NCI-H526 treated with DMSO at 0.1 percent for 48 hours (cell line): ENCODE measurements around the gene FBXO46.
"Not testable (repeated sequence)": the region's sequence is repeated elsewhere in the genome, so short reads cannot be mapped to it uniquely, and the experiment has no call there.

ENCODE experiments used
- DNase-seq: peaks from one replicate; lab custom pipeline; 2025; lab: John Stamatoyannopoulos, UW

The FBXO46 gene

GRCh38 chr19:45728683-45729082 is 2.0 kb downstream of the FBXO46 start:
- DNase-seq = not testable (repeated sequence)

- not testable (repeated sequence) for DNase-seq
These were observed 10.6 kb downstream of the FBXO46 start for GRCh38 chr19:45720065-45720464.

GRCh38 chr19:45717983-45718650 is 12.6 kb downstream of the FBXO46 start:
- no peak for DNase-seq

GRCh38 chr19:45717131-45717982 is 13.3 kb downstream of the FBXO46 start:
- DNase-seq = peak; percentile 96

- DNase-seq = no peak
These were observed 14.2 kb downstream of the FBXO46 start for GRCh38 chr19:45716359-45717130.

GRCh38 chr19:45715139-45715538 is 15.6 kb downstream of the FBXO46 start:
- no peak for DNase-seq

- no peak for DNase-seq
These were observed 17.6 kb downstream of the FBXO46 start for GRCh38 chr19:45713141-45713540.

- DNase-seq = no peak
These were observed 18.0 kb downstream of the FBXO46 start for GRCh38 chr19:45712699-45713067.

GRCh38 chr19:45711851-45712698 is 18.6 kb downstream of the FBXO46 start:
- no peak for DNase-seq

GRCh38 chr19:45710356-45711130 is 20.2 kb downstream of the FBXO46 start:
- DNase-seq = no peak

GRCh38 chr19:45705710-45706415 is 24.8 kb downstream of the FBXO46 start:
- no peak for DNase-seq

- DNase-seq = no peak
These were observed 25.6 kb downstream of the FBXO46 start for GRCh38 chr19:45705115-45705514.

- no peak for DNase-seq
These were observed 29.0 kb downstream of the FBXO46 start for GRCh38 chr19:45701676-45702075.

- peak; percentile 20 for DNase-seq
These were observed 37.4 kb downstream of the FBXO46 start for GRCh38 chr19:45693106-45693788.

GRCh38 chr19:45692187-45693105 is 38.2 kb downstream of the FBXO46 start, which contains the start of gene QPCTL:
TSS of gene QPCTL (plus strand) at chr19:45692666. CDS start at chr19:45692704, 38 bp downstream.
- DNase-seq = peak; percentile 99

- peak; percentile 93 for DNase-seq
These were observed 39.0 kb downstream of the FBXO46 start, which contains the start of gene SNRPD2 for GRCh38 chr19:45691516-45692186. TSS of gene SNRPD2 (minus strand) at chr19:45691953. CDS start at chr19:45691888, 65 bp downstream.

- no peak for DNase-seq
These were observed 43.1 kb downstream of the FBXO46 start for GRCh38 chr19:45687599-45687998.

- DNase-seq = not testable (repeated sequence)
These were observed 45.7 kb downstream of the FBXO46 start for GRCh38 chr19:45685045-45685444.
